GM18873 (cell line): Measurements from ENCODE around the gene SLC24A3.

Experiments used
- ATAC-seq: cut with Tn5 transposase; IDR thresholded peaks from one replicate; pipeline ENCODE4 v1.9.1; 2021; ENCODE audit warnings: mild to moderate bottlenecking, moderate library complexity, moderate number of reproducible peaks; ENCODE audit not compliant: unreplicated experiment, low FRiP score

Gene SLC24A3

GRCh38 chr20:19300395-19300794 is 88.0 kb downstream of the SLC24A3 start:
- ATAC-seq: no peak

DNA sequence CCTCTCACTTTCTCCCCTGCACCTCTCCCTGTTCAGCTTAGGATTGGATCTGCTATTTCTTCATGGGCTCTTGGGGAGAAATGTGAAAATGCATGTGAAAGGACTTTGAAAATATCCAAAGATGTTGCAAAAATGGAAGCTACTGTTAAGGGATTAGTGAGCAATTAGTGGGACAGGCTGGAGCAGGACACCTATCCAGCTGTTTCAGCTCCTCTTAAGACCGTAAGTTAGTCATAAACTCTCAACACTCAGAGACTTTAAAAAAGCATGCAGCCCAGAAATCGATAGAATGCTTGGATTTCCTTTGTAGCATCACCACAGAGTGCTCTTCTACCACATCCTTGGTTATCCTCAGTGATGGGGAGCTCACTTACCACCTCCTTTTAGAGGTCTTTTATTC is 88.7 kb downstream of the SLC24A3 start:
- ATAC-seq: no peak

DNA sequence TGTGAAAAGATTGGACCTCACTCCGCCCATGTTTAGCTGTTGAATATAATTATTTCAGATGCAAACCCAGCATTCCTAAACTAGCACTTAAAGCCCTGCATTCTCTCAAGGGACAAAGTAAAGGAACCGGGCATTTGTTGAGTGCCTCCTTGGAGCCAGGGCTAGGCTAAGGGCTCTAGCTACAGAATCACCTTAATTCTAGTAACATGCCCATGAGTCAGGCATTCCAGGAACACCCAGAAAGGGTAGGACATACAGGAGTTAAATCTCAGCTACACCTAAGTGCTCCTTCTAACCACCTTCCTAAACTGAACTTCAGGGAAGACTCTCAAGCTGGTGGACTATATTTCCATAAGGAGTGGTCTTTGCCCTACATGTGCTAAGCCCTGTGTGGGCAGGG is 89.4 kb downstream of the SLC24A3 start:
- ATAC-seq: no peak

DNA sequence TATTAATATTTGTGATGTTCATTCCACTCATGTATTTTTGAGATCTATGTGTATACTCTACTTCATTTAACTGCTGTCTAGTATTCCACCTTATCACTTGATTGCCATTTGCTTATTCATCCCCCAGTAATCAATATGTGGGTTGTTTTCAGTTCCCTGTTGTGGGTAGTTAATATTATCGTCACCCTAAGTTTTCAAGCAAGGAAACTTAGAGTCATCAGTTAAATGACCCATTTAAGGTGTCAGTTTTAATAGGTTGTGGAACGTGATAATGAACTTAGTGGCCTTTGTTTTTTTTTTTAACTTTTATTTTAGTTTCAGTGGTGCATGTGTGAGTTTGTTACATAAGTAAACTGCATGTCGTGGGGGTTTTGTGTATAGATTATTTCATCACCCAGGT is 90.3 kb downstream of the SLC24A3 start:
- ATAC-seq: no peak

- ATAC-seq: no peak
These were observed 91.9 kb downstream of the SLC24A3 start for GRCh38 chr20:19304389-19304788.

- no peak for ATAC-seq
These were observed 92.5 kb downstream of the SLC24A3 start for GRCh38 chr20:19304886-19305415.

GRCh38 chr20:19308146-19308545 is 95.7 kb downstream of the SLC24A3 start:
- ATAC-seq: no peak

GRCh38 chr20:19310541-19310940 is 98.1 kb downstream of the SLC24A3 start:
- ATAC-seq: no peak

GRCh38 chr20:19313342-19314069 is 101.1 kb downstream of the SLC24A3 start:
- ATAC-seq: no peak

- ATAC-seq: no peak
These were observed 102.2 kb downstream of the SLC24A3 start for GRCh38 chr20:19314621-19315020.

DNA sequence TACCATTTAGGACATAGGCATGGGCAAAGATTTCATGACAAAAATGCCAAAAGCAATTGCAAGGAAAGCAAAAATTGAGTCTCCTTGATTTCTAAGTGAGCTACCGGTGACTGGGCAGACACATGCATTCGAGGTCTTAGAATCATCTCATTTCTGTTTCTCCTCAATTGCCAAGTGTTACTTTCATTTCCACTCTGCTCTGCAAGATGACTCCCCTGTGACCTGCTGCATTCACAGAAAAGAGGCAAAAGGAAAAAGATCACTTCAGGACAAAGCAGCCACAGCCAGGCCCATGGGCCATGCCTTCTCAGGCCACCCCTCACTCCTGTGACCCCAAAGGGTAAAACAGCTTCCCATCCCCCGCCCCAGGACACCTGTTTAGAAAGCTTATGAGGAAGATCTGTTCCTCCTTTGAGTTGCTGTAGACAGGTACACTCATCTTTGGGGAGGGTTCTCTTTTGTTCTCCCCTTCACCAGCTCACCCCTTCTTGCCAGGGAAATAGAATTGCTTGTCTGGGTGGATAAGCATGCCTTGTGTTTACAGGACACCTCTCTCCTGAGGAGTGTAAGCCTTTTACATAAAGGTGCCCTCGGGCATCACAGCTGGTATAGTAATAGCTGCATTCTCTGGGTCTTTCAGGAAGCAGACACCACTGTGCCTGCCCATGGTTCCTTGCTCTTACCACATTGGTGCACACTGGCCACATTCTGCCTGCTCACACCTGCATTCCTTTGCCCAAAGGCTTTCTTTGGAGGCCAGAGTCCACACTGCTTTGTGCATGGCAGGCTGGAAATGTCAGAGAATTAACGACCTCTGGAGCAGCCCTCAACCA is 105.0 kb downstream of the SLC24A3 start:
- no peak for ATAC-seq

DNA sequence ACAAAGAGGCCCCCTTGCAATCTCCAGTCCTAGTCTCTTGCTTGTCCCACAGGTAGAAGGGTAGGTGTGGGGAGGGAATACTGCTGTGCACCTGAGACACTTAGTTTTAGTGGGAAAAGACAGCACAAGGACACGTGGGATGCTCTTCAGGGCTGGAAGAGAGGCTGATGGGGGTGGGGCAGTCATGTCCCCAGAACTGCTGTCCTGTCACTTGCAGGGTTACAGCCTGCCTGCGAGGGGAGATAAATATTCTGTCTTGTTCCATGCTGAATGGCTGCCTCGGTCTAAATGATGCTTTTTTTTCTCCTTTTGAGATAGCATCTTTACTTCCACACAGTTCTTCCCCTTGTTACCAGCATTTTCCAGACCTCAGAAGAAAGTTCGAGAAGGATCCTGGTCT is 106.2 kb downstream of the SLC24A3 start:
- ATAC-seq: no peak

DNA sequence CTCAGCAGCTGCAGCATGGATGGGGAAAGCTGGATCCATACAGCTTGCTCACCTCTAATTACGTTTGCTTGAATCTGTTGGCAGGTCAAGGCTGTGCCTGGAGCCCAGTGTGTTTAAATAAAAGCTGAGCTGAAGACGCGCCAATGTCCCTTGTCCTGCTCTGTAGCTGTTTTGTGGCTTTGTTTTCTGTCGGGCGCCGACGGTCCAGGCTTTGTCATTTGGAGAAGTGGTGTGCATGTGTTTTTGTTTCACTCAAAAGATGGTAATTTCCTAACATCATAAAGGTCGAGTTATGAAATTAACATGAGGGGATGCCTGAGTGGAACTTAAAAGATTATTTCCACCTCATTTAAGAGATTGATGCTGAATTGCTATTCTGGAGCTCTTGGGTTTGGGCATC is 107.6 kb downstream of the SLC24A3 start:
- no peak for ATAC-seq

DNA sequence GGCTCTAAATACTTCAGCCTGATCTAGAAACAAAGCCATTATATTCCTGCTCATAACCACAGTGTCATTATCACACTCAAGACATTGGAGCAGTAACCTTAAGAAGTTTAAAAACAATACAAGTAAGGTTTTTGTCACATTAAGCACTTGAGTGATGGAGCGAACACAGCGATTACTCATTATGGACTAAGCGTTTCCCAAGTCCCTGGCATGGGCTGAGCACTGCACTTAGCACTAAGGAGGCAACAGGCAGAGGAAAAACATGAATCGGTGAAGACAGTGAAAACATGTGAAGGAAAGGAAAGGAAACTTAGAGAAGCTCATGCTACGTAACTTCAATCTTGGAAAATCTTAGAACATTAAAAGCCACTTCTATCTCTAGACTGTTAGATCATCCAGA is 108.7 kb downstream of the SLC24A3 start:
- ATAC-seq: no peak

DNA sequence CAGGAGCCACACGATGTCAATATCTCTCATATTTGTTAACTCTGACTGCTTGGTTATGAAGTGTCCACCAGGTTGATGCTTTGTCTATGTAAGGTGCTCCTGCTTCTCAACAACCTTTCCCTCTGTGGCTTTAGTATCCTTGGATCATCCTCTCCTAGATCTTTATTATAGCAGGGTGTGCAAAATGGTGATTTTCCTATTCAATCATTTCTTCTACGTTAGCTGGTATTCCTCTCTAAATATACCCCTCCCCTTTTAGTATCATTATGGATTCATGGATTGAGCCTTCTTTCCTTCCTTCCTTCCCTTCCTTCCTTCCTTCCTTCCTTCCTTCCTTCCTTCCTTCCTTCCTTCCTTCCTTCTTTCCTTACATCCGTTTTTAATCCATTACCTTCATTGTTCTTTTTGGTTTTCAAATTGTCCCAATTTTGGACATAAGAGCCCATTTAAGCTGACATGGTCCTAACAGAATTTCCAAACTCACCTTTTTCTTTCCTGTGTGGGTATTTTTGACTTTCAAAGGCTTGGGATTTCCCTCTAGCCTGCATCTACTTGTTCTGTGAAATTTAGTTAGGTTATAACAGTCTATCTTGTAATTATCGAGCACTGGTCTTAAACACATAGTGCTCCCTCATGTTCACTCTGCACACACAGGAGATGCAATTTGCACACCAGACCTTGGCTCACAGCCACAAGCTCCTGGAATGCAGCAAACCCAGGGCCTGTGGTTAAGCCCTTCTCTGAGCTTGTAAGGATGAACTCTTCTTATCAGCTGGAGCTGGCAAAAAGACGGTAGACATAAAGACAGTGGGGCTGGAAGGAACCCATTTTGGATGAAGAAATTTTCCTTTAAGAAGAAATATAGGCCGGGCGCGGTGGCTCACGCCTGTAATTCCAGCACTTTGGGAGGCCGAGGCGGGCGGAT is 109.9 kb downstream of the SLC24A3 start:
- no peak for ATAC-seq

DNA sequence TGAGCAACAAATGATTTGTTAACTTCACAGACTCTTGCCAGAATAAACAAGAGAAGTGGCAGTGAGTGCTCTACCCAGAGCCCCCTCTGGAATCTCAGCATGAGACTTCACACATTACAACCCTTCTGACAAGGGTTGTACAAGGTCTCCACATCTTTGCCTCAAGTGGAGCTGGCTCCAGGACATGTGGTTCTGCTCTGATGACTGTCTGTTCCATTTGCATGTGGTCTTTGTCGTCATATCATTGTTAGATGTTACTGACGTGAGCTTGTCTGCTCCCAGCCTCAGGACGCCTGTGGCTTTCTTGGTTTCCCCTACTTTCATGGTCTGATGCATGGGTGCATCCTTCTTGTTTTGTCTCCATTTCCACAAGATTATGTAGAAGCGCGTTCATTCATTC is 115.0 kb downstream of the SLC24A3 start:
- no peak for ATAC-seq

- ATAC-seq: no peak
These were observed 116.2 kb downstream of the SLC24A3 start for GRCh38 chr20:19328676-19329075.

DNA sequence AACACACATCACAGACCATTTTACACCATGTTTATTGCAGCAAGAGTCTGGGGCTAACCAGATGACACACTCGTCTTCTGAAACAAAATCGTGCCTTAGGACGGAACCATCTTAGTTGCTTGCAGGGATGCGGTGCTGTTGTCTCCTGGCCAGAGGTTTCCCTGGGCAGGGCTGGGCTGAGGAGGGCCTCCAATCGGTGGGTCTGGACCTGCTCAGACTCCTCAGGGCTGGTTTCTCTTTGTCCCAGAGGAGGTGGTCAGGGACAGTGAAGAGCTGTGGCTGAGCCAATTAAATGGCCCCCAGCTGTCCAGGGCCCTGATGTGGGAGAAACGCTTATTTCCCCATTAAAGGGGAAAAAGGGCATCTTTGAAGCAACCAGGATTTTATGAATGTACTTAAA is 117.6 kb downstream of the SLC24A3 start:
- ATAC-seq: no peak

GRCh38 chr20:19330731-19331130 is 118.3 kb downstream of the SLC24A3 start:
- ATAC-seq: no peak

GRCh38 chr20:19333563-19333962 is 121.1 kb downstream of the SLC24A3 start:
- no peak for ATAC-seq

DNA sequence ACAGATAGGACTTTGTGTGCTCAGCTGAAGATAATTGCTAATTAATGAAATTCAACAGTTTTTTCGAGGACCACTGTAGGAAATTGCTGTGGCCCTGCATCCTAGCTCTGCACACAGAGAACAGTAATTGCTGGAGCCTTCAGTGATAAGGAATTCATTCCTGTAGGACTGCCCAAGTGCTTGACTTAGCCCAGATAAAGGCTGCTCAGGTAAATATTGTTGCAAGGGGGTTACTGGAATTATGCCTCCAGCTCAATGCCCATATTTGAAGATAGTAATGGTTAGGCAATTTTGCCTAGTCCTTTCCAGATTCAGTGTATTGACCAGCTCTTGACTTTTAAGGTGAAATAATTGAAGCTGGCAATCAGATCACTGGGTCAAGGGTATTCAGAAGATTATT is 122.9 kb downstream of the SLC24A3 start:
- no peak for ATAC-seq
